Endothelial cell of umbilical vein (primary cell): Measurements from ENCODE around the gene KIFC1. TPM values are rescaled to one million over a fixed set of nuclear protein-coding genes. Genes with fewer than 3 reads are reported as not detected.
"Not testable (repeated sequence)": the region's sequence is repeated elsewhere in the genome, so short reads cannot be mapped to it uniquely, and the experiment has no call there.

Experiments used
- BruUV-seq: library from RNA; stranded (reverse); fragments of 400-500 nt; replicated peaks from 2 replicates; lab custom pipeline; 2021; lab: Mats Ljungman, UMichigan
- CTCF ChIA-PET: fragments of 300-600, 350-600 bp; sonication (Branson Sonifier 250); formaldehyde crosslinking; loops from one replicate; lab custom pipeline; 2021; ENCODE audit warnings: antibody characterized with exemption, inconsistent platforms; lab: Charles Lee
- POLR2A ChIA-PET: fragments of 300-600, 350-600 bp; sonication (Branson Sonifier 250); formaldehyde crosslinking; loops from one replicate; lab custom pipeline; 2021; ENCODE audit warnings: antibody characterized with exemption, inconsistent platforms; lab: Charles Lee
- DNase-seq: peaks from one replicate; pipeline ENCODE4 v3.0.0-alpha.2; 2011; ENCODE audit warnings: low read depth, low spot score
- FAIRE-seq: peaks from 2 replicates; lab custom pipeline; 2011; peaks lifted over from hg19 to GRCh38; lab: Jason Lieb, UNC
- H2AFZ ChIP-seq: 2 replicates; pipeline ENCODE4 v1.6.0; 2012; ENCODE audit warnings: low read depth, low read length, control low read depth, inconsistent platforms
- H3K27ac ChIP-seq: 2 replicates; pipeline ENCODE4 v1.5.1; 2011; ENCODE audit warnings: low read depth, mild to moderate bottlenecking, control low read depth, low read length, moderate library complexity; ENCODE audit not compliant: insufficient read depth
- H3K27me3 ChIP-seq, 2 experiments: 2 replicates each; pipeline versions ENCODE4 v1.6.0 to v1.6.1; 2011; ENCODE audit warnings: low read length in 2 of 2, mixed read lengths in 1 of 2; ENCODE audit not compliant: control insufficient read depth in 2 of 2, insufficient read depth in 2 of 2
- H3K36me3 ChIP-seq, 2 experiments: 2 replicates in 1 of 2; 3 replicates in 1 of 2; pipeline ENCODE4 v1.5.1; 2011; ENCODE audit warnings: low read length in 2 of 2, mild to moderate bottlenecking in 1 of 2, moderate library complexity in 1 of 2; ENCODE audit not compliant: control insufficient read depth in 2 of 2, insufficient read depth in 2 of 2; ENCODE audit errors: extremely low read depth in 1 of 2
- H3K4me1 ChIP-seq: 3 replicates; pipeline ENCODE4 v1.5.1; 2011; ENCODE audit warnings: mild to moderate bottlenecking, low read length; ENCODE audit not compliant: control insufficient read depth, insufficient read depth; ENCODE audit errors: extremely low read depth
- H3K4me2 ChIP-seq: 2 replicates; pipeline ENCODE4 v1.6.1; 2011; ENCODE audit warnings: low read length, control low read depth, mixed read lengths; ENCODE audit not compliant: insufficient read depth
- H3K4me3 ChIP-seq, 3 experiments: fragments of 200-600 bp in 1 of 3; sonication (generic), shearing (Covaris generic) in 1 of 3; replicated peaks in 1 of 3; 2 replicates each; pipeline ENCODE4 v1.5.1; 2011 to 2016; ENCODE audit warnings: control low read depth in 3 of 3, low read length in 3 of 3, mild to moderate bottlenecking in 2 of 3, inconsistent platforms in 1 of 3, low read depth in 1 of 3, moderate library complexity in 1 of 3; ENCODE audit not compliant: insufficient read depth in 1 of 3
- H3K79me2 ChIP-seq: 2 replicates; pipeline ENCODE4 v1.6.0; 2012; ENCODE audit warnings: low read length, inconsistent platforms; ENCODE audit not compliant: control insufficient read depth, insufficient read depth
- H3K9ac ChIP-seq: replicated peaks from 2 replicates; pipeline ENCODE3; 2011; ENCODE audit warnings: low read length, control low read depth; ENCODE audit not compliant: insufficient read depth; ENCODE audit errors: extremely low read depth
- H3K9me1 ChIP-seq: replicated peaks from 3 replicates; pipeline ENCODE4 v1.6.0; 2011; ENCODE audit warnings: mild to moderate bottlenecking, low read length; ENCODE audit not compliant: control insufficient read depth, insufficient read depth; ENCODE audit errors: extremely low read depth
- H3K9me3 ChIP-seq: replicated peaks from 2 replicates; pipeline ENCODE4 v1.5.1; 2012; ENCODE audit warnings: low read length, inconsistent platforms; ENCODE audit not compliant: control insufficient read depth, insufficient read depth
- H4K20me1 ChIP-seq: replicated peaks from 2 replicates; pipeline ENCODE3; 2011; ENCODE audit warnings: mild to moderate bottlenecking, low read length; ENCODE audit not compliant: control insufficient read depth, insufficient read depth; ENCODE audit errors: extremely low read depth
- EZH2 ChIP-seq: IDR thresholded peaks from 2 replicates; pipeline ENCODE4 v1.6.1; 2012; ENCODE audit warnings: borderline replicate concordance, low read depth, mild to moderate bottlenecking, moderate library complexity, low read length, inconsistent platforms; ENCODE audit not compliant: severe bottlenecking
- FOS ChIP-seq: IDR thresholded peaks from 2 replicates; pipeline ENCODE4 v1.6.1; 2011; ENCODE audit warnings: mild to moderate bottlenecking, low read length, moderate library complexity, borderline replicate concordance; ENCODE audit not compliant: insufficient read depth
- GATA2 ChIP-seq: IDR thresholded peaks from 2 replicates; pipeline ENCODE4 v1.7.0; 2011; ENCODE audit warnings: low read depth, mild to moderate bottlenecking, moderate library complexity, mixed read lengths, low read length; ENCODE audit not compliant: insufficient read length, insufficient read depth
- JUN ChIP-seq: IDR thresholded peaks from 2 replicates; pipeline ENCODE4 v1.6.1; 2011; ENCODE audit warnings: borderline replicate concordance, low read depth; ENCODE audit not compliant: insufficient read length, insufficient read depth
- MYC ChIP-seq: IDR thresholded peaks from one replicate; pipeline ENCODE4 v1.6.1; 2011; ENCODE audit warnings: mild to moderate bottlenecking, low read depth, low read length
- POLR2A ChIP-seq: IDR thresholded peaks from 2 replicates; pipeline ENCODE4 v1.6.1; 2012; ENCODE audit warnings: low read depth, mild to moderate bottlenecking, control low read depth, low read length
- POLR2AphosphoS5 ChIP-seq: IDR thresholded peaks from 2 replicates; pipeline ENCODE4 v1.6.1; 2012; ENCODE audit warnings: low read depth, mild to moderate bottlenecking, control low read depth, low read length, moderate library complexity; ENCODE audit not compliant: insufficient read depth
- dilution Hi-C: fragments of 300-500 bp; cut with MboI; formaldehyde crosslinking; loops from one replicate; pipeline ENCODE4 v1.15.0; 2019; ENCODE audit warnings: low sequenced_read_pairs; ENCODE audit not compliant: extremely low pct_ligation_motif_present
- intact Hi-C: fragments of 100-400 bp; cut with micrococcal nuclease; formaldehyde crosslinking; loops from one replicate; pipeline ENCODE4 v1.10.0; 2022
- polyA plus RNA-seq, 4 experiments: library from polyadenylated mRNA; depleted of rRNA in 3 of 4; stranded (reverse) in 3 of 4; unstranded in 1 of 4; fragments of >200 nt; gene quantifications; 2 replicates each; pipeline versions ENCODE4 v1.2.1 to v1.2.3, GENCODE V29; 2011 to 2012; ENCODE audit warnings: missing spikeins in 1 of 4
- total RNA-seq: library from RNA; stranded (reverse); gene quantifications from 2 replicates; pipeline ENCODE4 v1.2.3, GENCODE V29; 2021
- TF ChIP-seq, protein P1 (sequence below): IDR thresholded peaks from 2 replicates; pipeline ENCODE4 v1.6.1; 2011; ENCODE audit not compliant: insufficient read depth, insufficient read length
- TF ChIP-seq, protein P2 (sequence below), 2 donors: IDR thresholded peaks; 1 replicate in 1 of 2; 2 replicates in 1 of 2; pipeline ENCODE4 v1.5.1; 2011; ENCODE audit warnings: low read length in 2 of 2, mild to moderate bottlenecking in 2 of 2, moderate library complexity in 2 of 2, control low read depth in 1 of 2, inconsistent platforms in 1 of 2, low read depth in 1 of 2; ENCODE audit not compliant: insufficient read depth in 1 of 2; ENCODE audit errors: extremely low read depth in 1 of 2

Gene KIFC1
- total and polyA plus RNA-seq, 2 donors (not counting 3 experiments of a cell fraction or from before 2014, with no cell fraction given): 39.3 to 63.4 TPM

DNA sequence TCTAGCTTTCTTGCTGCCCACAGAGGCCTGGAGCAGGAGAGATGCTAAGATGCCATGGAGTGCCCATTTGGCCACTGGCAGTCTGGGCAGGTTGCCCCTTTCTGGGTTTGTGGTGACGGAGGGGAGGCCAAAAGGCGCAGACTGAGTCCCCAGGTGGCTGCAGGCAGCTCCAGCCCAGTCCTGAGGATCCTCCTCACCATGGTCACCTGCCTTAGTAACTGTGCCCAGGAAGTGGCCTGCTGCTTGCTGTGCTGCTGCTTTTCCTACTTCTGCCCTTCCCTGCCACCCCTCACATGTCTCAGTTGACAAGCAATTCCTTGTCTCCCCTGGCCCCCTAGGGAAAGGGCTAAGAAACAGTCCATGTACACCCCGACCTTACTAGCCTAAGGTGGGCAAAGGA is 35.3 kb upstream of the KIFC1 start:
- dilution Hi-C loops: no loop called here
- CTCF ChIA-PET: no interaction called here
- intact Hi-C loops: no loop called here

DNA sequence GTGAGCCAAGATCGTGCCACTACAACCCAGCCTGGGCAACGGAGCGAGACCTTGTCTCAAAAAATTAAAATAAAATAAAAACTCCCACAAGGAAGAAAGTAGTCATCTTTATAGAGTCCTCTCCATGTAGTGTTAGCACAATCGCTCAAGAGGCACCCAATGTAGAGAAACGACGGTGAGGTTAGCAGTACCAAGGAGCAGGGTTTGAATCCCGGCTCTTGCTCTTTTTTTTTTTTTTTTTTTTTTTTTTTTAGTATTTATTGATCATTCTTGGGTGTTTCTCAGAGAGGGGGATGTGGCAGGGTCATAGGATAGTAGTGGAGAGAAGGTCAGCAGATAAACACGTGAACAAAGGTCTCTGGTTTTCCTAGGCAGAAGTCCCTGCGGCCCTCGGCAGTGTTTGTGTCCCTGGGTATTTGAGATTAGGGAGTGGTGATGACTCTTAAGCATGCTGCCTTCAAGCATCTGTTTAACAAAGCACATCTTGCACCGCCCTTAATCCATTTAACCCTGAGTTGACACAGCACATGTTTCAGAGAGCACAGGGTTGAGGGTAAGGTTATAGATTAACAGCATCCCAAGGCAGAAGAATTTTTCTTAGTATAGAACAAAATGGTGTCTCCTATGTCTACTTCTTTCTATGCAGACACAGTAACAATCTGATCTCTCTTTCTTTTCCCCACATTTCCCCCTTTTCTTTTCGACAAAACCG is 34.3 kb upstream of the KIFC1 start:
- CTCF ChIA-PET, H3K4me3 ChIP-seq, DNase-seq, H3K4me1 ChIP-seq, dilution Hi-C loops, H3K9me3 ChIP-seq, POLR2A ChIA-PET, FAIRE-seq, intact Hi-C loops, H4K20me1 ChIP-seq, H3K79me2 ChIP-seq, H2AFZ ChIP-seq, H3K9me1 ChIP-seq, H3K36me3 ChIP-seq, H3K9ac ChIP-seq, H3K27ac ChIP-seq, H3K4me2 ChIP-seq, BruUV-seq: not testable (repeated sequence)
- peaks cover 18 to 19% of the 10 kb centered on the region in 2 experiments for H3K27me3 ChIP-seq

More for the DNA sequence above, 35.3 kb upstream of the KIFC1 start:
- no peak overlapping the region for H2AFZ ChIP-seq
- peaks cover 15 to 17% of the 10 kb centered on the region in 2 experiments for H3K27me3 ChIP-seq
- no peaks in the 10 kb centered on the region for H3K4me1 ChIP-seq
- no peak overlapping the region for H3K27ac ChIP-seq
- POLR2A ChIA-PET: no interaction called here
- no peak overlapping the region for H3K9ac ChIP-seq
- H3K36me3 ChIP-seq: no peaks in the 10 kb centered on the region
- FAIRE-seq: no peak
- BruUV-seq: no TSS peak
- no peak overlapping the region for H3K4me3 ChIP-seq
- H3K4me2 ChIP-seq: no peak overlapping the region
- no peaks in the 10 kb centered on the region for H3K79me2 ChIP-seq
- no peaks in the 10 kb centered on the region for H3K9me1 ChIP-seq
- no peaks in the 10 kb centered on the region for H3K9me3 ChIP-seq
- no peak for TF ChIP-seq GATA2
- TF ChIP-seq, protein P1, sequence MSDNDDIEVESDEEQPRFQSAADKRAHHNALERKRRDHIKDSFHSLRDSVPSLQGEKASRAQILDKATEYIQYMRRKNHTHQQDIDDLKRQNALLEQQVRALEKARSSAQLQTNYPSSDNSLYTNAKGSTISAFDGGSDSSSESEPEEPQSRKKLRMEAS: no peak
- no peak for TF ChIP-seq FOS
- TF ChIP-seq POLR2AphosphoS5: no peak
- TF ChIP-seq POLR2A: no peak
- no peak for TF ChIP-seq JUN
- no peak for TF ChIP-seq MYC
- TF ChIP-seq EZH2: no peak
- TF ChIP-seq, protein P2, sequence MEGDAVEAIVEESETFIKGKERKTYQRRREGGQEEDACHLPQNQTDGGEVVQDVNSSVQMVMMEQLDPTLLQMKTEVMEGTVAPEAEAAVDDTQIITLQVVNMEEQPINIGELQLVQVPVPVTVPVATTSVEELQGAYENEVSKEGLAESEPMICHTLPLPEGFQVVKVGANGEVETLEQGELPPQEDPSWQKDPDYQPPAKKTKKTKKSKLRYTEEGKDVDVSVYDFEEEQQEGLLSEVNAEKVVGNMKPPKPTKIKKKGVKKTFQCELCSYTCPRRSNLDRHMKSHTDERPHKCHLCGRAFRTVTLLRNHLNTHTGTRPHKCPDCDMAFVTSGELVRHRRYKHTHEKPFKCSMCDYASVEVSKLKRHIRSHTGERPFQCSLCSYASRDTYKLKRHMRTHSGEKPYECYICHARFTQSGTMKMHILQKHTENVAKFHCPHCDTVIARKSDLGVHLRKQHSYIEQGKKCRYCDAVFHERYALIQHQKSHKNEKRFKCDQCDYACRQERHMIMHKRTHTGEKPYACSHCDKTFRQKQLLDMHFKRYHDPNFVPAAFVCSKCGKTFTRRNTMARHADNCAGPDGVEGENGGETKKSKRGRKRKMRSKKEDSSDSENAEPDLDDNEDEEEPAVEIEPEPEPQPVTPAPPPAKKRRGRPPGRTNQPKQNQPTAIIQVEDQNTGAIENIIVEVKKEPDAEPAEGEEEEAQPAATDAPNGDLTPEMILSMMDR (IDR thresholded peaks at IDR 0.05; ENCODE audit: extremely low read depth in 1 of 2, insufficient read depth in 1 of 2, low read depth in 1 of 2, low read length in 2 of 2): no peak
- DNase-seq: no peak
- H4K20me1 ChIP-seq: no peaks in the 10 kb centered on the region
